ENCODE results near the gene GLYATL1B. TPM values are rescaled to one million over a fixed set of nuclear protein-coding genes. Genes with fewer than 3 reads are reported as not detected.
"Not testable (repeated sequence)": the region's sequence is repeated elsewhere in the genome, so short reads cannot be mapped to it uniquely, and the experiment has no call there.

Gene GLYATL1B
- total RNA-seq, 6 experiments from 2014 or later = not detected

DNA sequence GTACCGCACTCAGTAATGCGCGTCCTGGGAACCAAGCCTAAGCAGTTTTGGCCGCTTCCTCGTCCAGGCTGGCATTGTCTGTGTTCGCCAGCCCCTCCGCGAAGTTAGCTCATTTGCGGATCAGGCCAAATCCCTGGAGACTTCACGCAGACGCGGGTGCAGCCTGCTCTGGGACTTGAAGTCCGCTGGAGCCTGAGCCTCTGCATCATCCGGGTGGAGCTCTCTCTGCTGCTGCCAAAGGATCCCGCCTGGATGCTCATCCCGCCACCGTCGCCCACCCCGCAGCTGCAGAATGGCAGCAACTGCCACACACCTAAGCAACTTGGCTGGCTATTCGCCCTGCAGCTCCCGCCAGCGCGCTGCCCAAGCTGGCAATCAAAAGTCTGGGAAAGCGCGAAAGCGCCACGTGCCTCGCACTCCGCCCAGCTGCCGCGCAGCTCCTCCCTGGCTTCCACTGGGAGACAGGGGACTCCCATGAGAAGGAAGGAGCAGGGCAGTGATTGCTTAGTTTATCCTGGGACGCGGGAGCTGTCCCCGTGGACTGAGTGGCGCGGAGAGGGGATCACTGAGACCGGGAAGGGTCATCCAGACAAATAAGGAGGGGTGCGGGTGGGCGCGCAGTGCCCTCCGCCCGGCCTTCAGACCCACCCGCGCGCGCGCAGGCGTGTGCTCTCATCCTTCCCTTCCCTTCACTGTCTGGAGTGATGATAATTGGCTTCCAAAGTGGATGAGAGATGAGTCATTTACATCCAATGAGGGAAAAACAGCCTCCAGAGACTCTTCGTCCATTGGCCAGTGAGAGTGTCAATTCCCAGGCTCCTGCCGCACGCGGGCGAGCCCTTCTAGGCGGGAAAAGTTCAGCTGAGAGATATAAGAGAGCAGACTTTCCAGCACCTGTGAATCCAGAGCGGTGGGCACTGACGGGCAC, 23.2 kb upstream of the GLYATL1B start:
- no peaks in the 10 kb centered on the region for H3K36me3 Mint-ChIP-seq (ENCODE audit: low read depth)
- no peak for TF ChIP-seq CTCF (IDR thresholded peaks at IDR 0.05)
- no peaks in the 10 kb centered on the region for H3K9me3 Mint-ChIP-seq
- no peak overlapping the region for H3K27ac Mint-ChIP-seq
- peaks cover 36% of the 10 kb centered on the region for H3K27me3 Mint-ChIP-seq (ENCODE audit: insufficient read depth)
- H3K4me1 Mint-ChIP-seq (ENCODE audit: low read depth) = peaks cover 4% of the 10 kb centered on the region; the same call in 1 of the 2 replicates
- H3K4me3 Mint-ChIP-seq = no peak overlapping the region
- no peak for DNase-seq

- H3K4me1 Mint-ChIP-seq (ENCODE audit: low read depth); H3K27ac Mint-ChIP-seq; H3K9me3 Mint-ChIP-seq; H3K4me3 Mint-ChIP-seq; DNase-seq; H3K36me3 Mint-ChIP-seq (ENCODE audit: low read depth): not testable (repeated sequence)
- H3K27me3 Mint-ChIP-seq (ENCODE audit: insufficient read depth) = peaks cover 36% of the 10 kb centered on the region
These were observed 21.9 kb upstream of the GLYATL1B start for GRCh38 chr11:59063996-59064727.

DNA sequence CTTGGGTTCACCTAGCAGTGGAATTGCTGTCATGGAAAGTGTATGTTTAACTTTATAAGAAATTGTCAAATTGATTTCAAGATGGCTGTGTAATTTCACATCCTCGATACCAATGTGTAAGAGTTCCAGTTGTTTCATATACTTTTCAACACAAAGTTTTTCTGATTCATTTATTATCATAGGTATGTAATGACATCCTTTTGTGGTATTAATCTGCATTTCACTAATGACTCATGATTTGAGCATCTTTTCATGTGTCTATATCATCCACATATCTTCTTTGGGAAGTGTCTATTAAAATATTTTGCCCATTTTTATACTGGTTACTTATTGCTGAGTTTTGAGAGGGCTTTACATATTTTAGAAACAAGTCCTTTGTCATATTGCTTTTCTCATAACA, 17.0 kb upstream of the GLYATL1B start:
- DNase-seq = no peak
- H3K27ac Mint-ChIP-seq = no peak overlapping the region
- no peaks in the 10 kb centered on the region for H3K36me3 Mint-ChIP-seq (ENCODE audit: low read depth)
- H3K9me3 Mint-ChIP-seq = no peaks in the 10 kb centered on the region
- H3K27me3 Mint-ChIP-seq (ENCODE audit: insufficient read depth) = peaks cover 18% of the 10 kb centered on the region
- no peak for TF ChIP-seq CTCF (IDR thresholded peaks at IDR 0.05)
- H3K4me1 Mint-ChIP-seq (ENCODE audit: low read depth) = peaks cover 6% of the 10 kb centered on the region
- H3K4me3 Mint-ChIP-seq = no peak overlapping the region

GRCh38 chr11:59076876-59077571, 9.1 kb upstream of the GLYATL1B start:
- peaks cover 7% of the 10 kb centered on the region; the same call in 1 of the 2 replicates for H3K27me3 Mint-ChIP-seq (ENCODE audit: insufficient read depth)
- H3K9me3 Mint-ChIP-seq = no peaks in the 10 kb centered on the region
- no peaks in the 10 kb centered on the region for H3K36me3 Mint-ChIP-seq (ENCODE audit: low read depth)
- no peak overlapping the region for H3K4me3 Mint-ChIP-seq
- DNase-seq = no peak
- no peak overlapping the region for H3K27ac Mint-ChIP-seq
- no peak for TF ChIP-seq CTCF (IDR thresholded peaks at IDR 0.05)
- peaks cover 28% of the 10 kb centered on the region for H3K4me1 Mint-ChIP-seq (ENCODE audit: low read depth)

GRCh38 chr11:59078435-59078834, 7.7 kb upstream of the GLYATL1B start:
- no peak for TF ChIP-seq CTCF (IDR thresholded peaks at IDR 0.05)
- DNase-seq = no peak
- Mint-ChIP-seq H3K27ac (no peak overlapping the region), H3K4me1 (ENCODE audit: low read depth) (peaks cover 28% of the 10 kb centered on the region), H3K4me3 (no peak overlapping the region), H3K36me3 (ENCODE audit: low read depth) (no peaks in the 10 kb centered on the region), H3K27me3 (ENCODE audit: insufficient read depth) (peaks cover 9% of the 10 kb centered on the region; the same call in 1 of the 2 replicates), H3K9me3 (no peaks in the 10 kb centered on the region)

Measured in HFFc6 (cell line).